Heart left ventricle (tissue), 16 donors: ENCODE measurements around the gene PRKCA. TPM values are rescaled to one million over a fixed set of nuclear protein-coding genes. Genes with fewer than 3 reads are reported as not detected.

ENCODE experiments used
- ATAC-seq, 4 donors: fragments of 200-7000 bp; cut with Tn5 transposase; one replicate each; pipeline ENCODE4 v1.9.1; 2020 to 2022; ENCODE audit warnings: moderate library complexity in 4 of 4, mild to moderate bottlenecking in 3 of 4, moderate number of reproducible peaks in 1 of 4
- DNase-seq, 5 donors: peaks; one replicate each; pipeline ENCODE4 v3.0.0-alpha.2; 2020
- H3K27ac ChIP-seq, 12 donors: fragments of 200-600 bp; sonication (generic) in 4 of 12; one replicate each; pipeline versions ENCODE4 v1.5.0 to v1.8.0; 2016 to 2022; ENCODE audit warnings: mild to moderate bottlenecking in 2 of 12
- H3K27me3 ChIP-seq, 9 donors: fragments of 200-600 bp; sonication (generic) in 2 of 9; one replicate each; pipeline versions ENCODE4 v1.5.1 to v1.8.0; 2016 to 2022; ENCODE audit warnings: mild to moderate bottlenecking in 3 of 9
- H3K36me3 ChIP-seq, 9 donors: fragments of 200-600 bp; sonication (generic) in 2 of 9; one replicate each; pipeline versions ENCODE4 v1.5.0 to v1.8.0; 2018 to 2022; ENCODE audit warnings: mild to moderate bottlenecking in 2 of 9
- H3K4me1 ChIP-seq, 12 donors: fragments of 200-600 bp; sonication (generic) in 4 of 12; one replicate each; pipeline versions ENCODE4 v1.5.0 to v1.8.0; 2016 to 2022; ENCODE audit warnings: mild to moderate bottlenecking in 3 of 12
- H3K4me3 ChIP-seq, 12 donors: fragments of 200-600 bp; sonication (generic) in 4 of 12; one replicate each; pipeline versions ENCODE4 v1.5.0 to v1.8.0; 2017 to 2022; ENCODE audit warnings: mild to moderate bottlenecking in 9 of 12, moderate library complexity in 4 of 12
- H3K9me3 ChIP-seq, 12 donors: fragments of 200-600 bp; sonication (generic) in 4 of 12; one replicate each; pipeline versions ENCODE4 v1.5.0 to v1.8.0; 2016 to 2022; ENCODE audit warnings: mild to moderate bottlenecking in 1 of 12
- POLR2A ChIP-seq, 2 donors: fragments of 450-650 bp; IDR thresholded peaks; one replicate each; pipeline ENCODE4 v1.6.1; 2017; ENCODE audit warnings: antibody characterized with exemption in 2 of 2, mild to moderate bottlenecking in 2 of 2, moderate library complexity in 2 of 2
- WGBS, 4 donors: extraction: QIAGEN DNeasy Blood & Tissue Kit in 2 of 4; methylation state at CpG; one replicate each; pipeline versions ENCODE4 v1.1.5 to v1.1.7; 2013 to 2018; 5-methylcytosine and 5-hydroxymethylcytosine counted together
- intact Hi-C, 10 donors: fragments of 100-400 bp; cut with DNase I; formaldehyde crosslinking; loops; one replicate each; pipeline versions ENCODE4 v1.11.1 to v1.14.2; 2022
- polyA plus RNA-seq, 2 donors: library from polyadenylated mRNA; stranded (reverse); fragments of 200-250 nt; gene quantifications; one replicate each; pipeline ENCODE4 v1.2.3, GENCODE V29; 2013
- total RNA-seq, 9 donors: library from RNA; depleted of rRNA in 2 of 9; stranded (reverse); fragments of >200 nt in 2 of 9; fragmentation: NEBNext Ultra II Directional in 3 of 9; extraction: Animal tissue kit (Norgen Biotek cat#: 25700) in 3 of 9; gene quantifications; one replicate each; pipeline versions ENCODE4 v1.1.0 to v1.2.4, GENCODE V29; 2016 to 2023
- TF ChIP-seq, protein P1 (sequence below), 12 donors: fragments of 200-600 bp; sonication (generic) in 4 of 12; IDR thresholded peaks; one replicate each; pipeline versions ENCODE4 v1.5.0 to v1.8.0; 2018 to 2022; ENCODE audit warnings: antibody characterized with exemption in 12 of 12, mild to moderate bottlenecking in 5 of 12
- donor health status: ischemic (EF 13 %, LVEDD 7.1; RV severe dilation, severe dysfunction).
- donor health status: healthy with polysubstance abuse.
- donor health status: DM: no; HTN: yes; CAD: no.
- donor health status: DM: no; HTN: no; CAD: no.
- donor health status: ischemic (EF 25% LVEDD 6.9; RV normal size, moderate dysfunction).
- donor health status: ischemic (EF 25% LVEDD 5.7; RV mildly dilated, moderate dysfunction).
- donor health status: healthy.
- donor health status: DM: yes; HTN: yes; CAD: no.
- donor health status: ischemic (EF 35%, LVEDD 5.7; RV mildly dilated, moderate dysfunction).
- donor health status: nonischemic (EF 11% LVEDD 7.7; RV severe dilation, severe dysfunction).
- donor health status: DM: yes; HTN: yes; CAD: no.
- donor health status: PGD.
- donor health status: ischemic (EF 29% LVEDD 5.4; RV normal size, mild dysfunction).
- donor health status: nonischemic (EF 23%, LVEDD 6.1; RV moderate dilation, normal function).

Gene PRKCA
- total and polyA plus RNA-seq, 11 donors = 3.4 to 26.8 (median 11.4) TPM

DNA sequence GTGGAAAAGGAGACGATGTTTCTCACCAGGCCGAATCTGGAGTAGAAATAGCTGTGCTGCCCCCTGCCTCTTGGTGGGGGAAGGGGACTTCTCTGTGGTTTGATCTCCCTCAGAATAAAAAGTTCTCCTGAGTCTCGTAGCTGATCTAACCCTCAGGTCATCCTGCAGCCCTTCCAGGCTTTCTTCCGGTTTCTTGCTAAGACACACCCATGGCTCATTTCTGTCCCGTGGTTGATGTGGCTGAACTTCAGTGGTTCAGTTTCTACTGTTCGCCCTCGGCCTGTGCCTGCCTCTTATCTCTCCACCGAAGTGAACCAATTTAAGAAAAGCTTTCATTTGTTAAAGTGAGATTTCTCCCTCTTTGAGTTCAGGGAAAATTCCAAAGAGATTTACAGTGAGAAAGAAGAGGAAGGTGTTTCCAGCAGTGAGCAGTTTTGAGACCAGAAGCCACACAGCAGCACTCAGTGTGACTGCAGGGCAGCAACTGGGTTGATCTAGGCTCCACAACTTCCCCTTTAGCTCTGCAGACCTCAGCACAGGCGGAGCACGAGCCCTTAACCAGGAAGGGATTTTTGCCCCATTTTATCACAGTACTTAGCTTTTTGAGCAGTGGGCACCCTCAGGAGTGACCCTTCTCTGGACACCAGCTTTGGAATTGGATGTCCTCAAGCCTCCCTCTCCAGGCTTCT, 497.6 kb downstream of the PRKCA start:
- peak in 1 of 5 donors; percentile 32 for DNase-seq
- Histone ChIP-seq H3K4me1 (no peaks in the 10 kb centered on the region), H3K36me3 (peaks cover 0 to 8% (median 0%) of the 10 kb centered on the region in 9 donors), H3K27ac (peak overlapping the region in 1 of 12 donors; percentile 28), H3K4me3 (no peak overlapping the region), H3K27me3 (no peaks in the 10 kb centered on the region), H3K9me3 (no peaks in the 10 kb centered on the region)
- ATAC-seq = peak in 3 of 4 donors; percentile 39 to 77 (median 45)
- intact Hi-C loops = no loop called here
- TF ChIP-seq, protein P1, sequence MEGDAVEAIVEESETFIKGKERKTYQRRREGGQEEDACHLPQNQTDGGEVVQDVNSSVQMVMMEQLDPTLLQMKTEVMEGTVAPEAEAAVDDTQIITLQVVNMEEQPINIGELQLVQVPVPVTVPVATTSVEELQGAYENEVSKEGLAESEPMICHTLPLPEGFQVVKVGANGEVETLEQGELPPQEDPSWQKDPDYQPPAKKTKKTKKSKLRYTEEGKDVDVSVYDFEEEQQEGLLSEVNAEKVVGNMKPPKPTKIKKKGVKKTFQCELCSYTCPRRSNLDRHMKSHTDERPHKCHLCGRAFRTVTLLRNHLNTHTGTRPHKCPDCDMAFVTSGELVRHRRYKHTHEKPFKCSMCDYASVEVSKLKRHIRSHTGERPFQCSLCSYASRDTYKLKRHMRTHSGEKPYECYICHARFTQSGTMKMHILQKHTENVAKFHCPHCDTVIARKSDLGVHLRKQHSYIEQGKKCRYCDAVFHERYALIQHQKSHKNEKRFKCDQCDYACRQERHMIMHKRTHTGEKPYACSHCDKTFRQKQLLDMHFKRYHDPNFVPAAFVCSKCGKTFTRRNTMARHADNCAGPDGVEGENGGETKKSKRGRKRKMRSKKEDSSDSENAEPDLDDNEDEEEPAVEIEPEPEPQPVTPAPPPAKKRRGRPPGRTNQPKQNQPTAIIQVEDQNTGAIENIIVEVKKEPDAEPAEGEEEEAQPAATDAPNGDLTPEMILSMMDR (IDR thresholded peaks at IDR 0.05) = no peak
- no peak for TF ChIP-seq POLR2A (IDR thresholded peaks at IDR 0.05)
- 81 to 87% (median 83%) methylated on average over 10 of the region's 10 CpGs for whole genome bisulfite sequencing, 4 donors

DNA sequence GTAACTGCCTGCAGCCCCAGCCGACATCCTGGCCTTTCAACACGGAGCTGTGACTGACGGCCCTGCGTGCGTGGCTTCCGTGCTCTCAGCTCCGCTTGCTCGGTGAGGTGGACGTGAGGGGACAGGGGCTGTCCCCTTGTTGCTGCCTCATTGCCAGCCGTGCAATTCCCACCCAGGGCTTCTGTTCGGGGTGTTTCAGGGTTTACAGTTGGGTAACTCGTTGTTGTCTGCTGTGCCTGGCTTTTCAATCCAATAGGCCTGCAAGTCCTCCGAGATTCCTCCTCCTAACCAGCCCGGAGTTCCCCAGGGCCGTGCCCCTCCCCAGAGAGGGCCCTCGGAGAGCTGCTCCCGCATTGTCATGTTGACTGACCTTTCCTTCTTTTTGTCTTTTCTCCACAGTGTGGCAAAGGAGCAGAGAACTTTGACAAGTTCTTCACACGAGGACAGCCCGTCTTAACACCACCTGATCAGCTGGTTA, 501.1 kb downstream of the PRKCA start:
- no peak for DNase-seq
- intact Hi-C loops = no loop called here
- Histone ChIP-seq H3K27me3 (no peaks in the 10 kb centered on the region), H3K9me3 (no peaks in the 10 kb centered on the region), H3K4me3 (no peak overlapping the region), H3K4me1 (no peaks in the 10 kb centered on the region), H3K27ac (no peak overlapping the region), H3K36me3 (peaks cover 0 to 8% (median 0%) of the 10 kb centered on the region in 9 donors)
- WGBS, 4 donors = 72 to 82% (median 80%) methylated on average over 10 to 19 of the region's 19 CpGs
- no peak for ATAC-seq
- TF ChIP-seq, protein P1 (IDR thresholded peaks at IDR 0.05) = no peak
- no peak for TF ChIP-seq POLR2A (IDR thresholded peaks at IDR 0.05)

DNA sequence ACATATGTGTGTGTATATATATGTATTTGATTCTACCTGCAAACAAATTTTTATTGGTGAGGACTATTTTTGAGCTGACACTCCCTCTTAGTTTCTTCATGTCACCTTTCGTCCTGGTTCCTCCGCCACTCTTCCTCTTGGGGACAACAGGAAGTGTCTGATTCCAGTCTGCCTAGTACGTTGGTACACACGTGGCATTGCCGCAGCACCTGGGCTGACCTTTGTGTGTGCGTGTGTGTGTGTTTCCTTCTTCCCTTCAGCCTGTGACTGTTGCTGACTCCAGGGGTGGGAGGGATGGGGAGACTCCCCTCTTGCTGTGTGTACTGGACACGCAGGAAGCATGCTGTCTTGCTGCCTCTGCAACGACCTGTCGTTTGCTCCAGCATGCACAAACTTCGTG, 503.2 kb downstream of the PRKCA start:
- ATAC-seq (no peak), DNase-seq (no peak)
- Histone ChIP-seq H3K4me3 (no peak overlapping the region), H3K27me3 (no peaks in the 10 kb centered on the region), H3K27ac (no peak overlapping the region), H3K9me3 (no peaks in the 10 kb centered on the region), H3K36me3 (peaks cover 0 to 8% (median 0%) of the 10 kb centered on the region in 9 donors), H3K4me1 (no peaks in the 10 kb centered on the region)
- WGBS, 4 donors = 57 to 83% (median 68%) methylated on average over 7 to 10 of the region's 10 CpGs
- intact Hi-C loops = no loop called here
- no peak for TF ChIP-seq POLR2A (IDR thresholded peaks at IDR 0.05)
- TF ChIP-seq, protein P1 (IDR thresholded peaks at IDR 0.05) = no peak

DNA sequence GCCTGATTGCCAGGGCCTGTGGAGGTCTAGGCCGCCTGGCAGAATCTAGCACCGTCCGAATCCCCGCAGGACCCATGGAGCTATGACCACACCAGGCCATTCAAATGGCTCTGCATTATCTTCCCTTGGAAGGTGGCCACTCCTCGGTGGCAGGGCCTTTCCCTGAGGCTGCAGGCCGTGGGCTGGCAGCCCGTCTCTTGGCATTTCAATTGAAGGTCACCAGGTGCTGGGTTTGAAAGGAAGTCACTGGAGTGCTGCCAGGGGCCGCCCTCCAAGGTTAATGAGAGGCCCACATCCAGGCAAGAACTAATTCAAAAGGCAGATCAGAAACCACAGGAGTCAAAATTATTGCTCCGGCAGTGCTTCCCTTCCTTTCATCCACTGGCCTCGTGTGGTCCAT, 504.8 kb downstream of the PRKCA start:
- TF ChIP-seq, protein P1 (IDR thresholded peaks at IDR 0.05) = no peak
- no peak for TF ChIP-seq POLR2A (IDR thresholded peaks at IDR 0.05)
- WGBS, 4 donors = 45 to 69% (median 65%) methylated on average over 3 to 10 of the region's 10 CpGs
- H3K4me3 ChIP-seq = no peak overlapping the region
- DNase-seq (no peak), ATAC-seq (no peak)
- H3K27ac ChIP-seq = no peak overlapping the region
- no peaks in the 10 kb centered on the region for H3K4me1 ChIP-seq
- H3K9me3 ChIP-seq = no peaks in the 10 kb centered on the region
- intact Hi-C loops = no loop called here
- peaks cover 0 to 8% (median 0%) of the 10 kb centered on the region in 9 donors for H3K36me3 ChIP-seq
- no peaks in the 10 kb centered on the region for H3K27me3 ChIP-seq
